GM23338 (cell line): Measurements from ENCODE around the gene KAT2A.

Source experiments
- CREB1 ChIP-seq: fragments of 250-450 bp; sonication (Bioruptor Pico); IDR thresholded peaks from 2 replicates; pipeline ENCODE4 v1.5.0; 2020; ENCODE audit warnings: low read depth, mild to moderate bottlenecking, moderate library complexity
- EZH2 ChIP-seq: fragments of 200-600 bp; sonication (generic); IDR thresholded peaks from one replicate; pipeline ENCODE4 v1.8.0; 2017; ENCODE audit warnings: antibody characterized with exemption, mild to moderate bottlenecking, low read depth; ENCODE audit not compliant: unreplicated experiment
- EZH2phosphoT487 ChIP-seq: fragments of 200-600 bp; sonication (generic); IDR thresholded peaks from one replicate; pipeline ENCODE4 v1.8.1; 2018; ENCODE audit warnings: antibody characterized with exemption; ENCODE audit not compliant: unreplicated experiment
- JUNB ChIP-seq: IDR thresholded peaks from one replicate; pipeline ENCODE4 v1.6.1; 2016; ENCODE audit warnings: antibody characterized with exemption; ENCODE audit not compliant: unreplicated experiment
- NANOG ChIP-seq: IDR thresholded peaks from 2 replicates; pipeline ENCODE4 v1.6.1; 2016; ENCODE audit warnings: antibody characterized with exemption, borderline replicate concordance
- POLR2AphosphoS5 ChIP-seq: IDR thresholded peaks from 2 replicates; pipeline ENCODE4 v1.6.1; 2016; ENCODE audit warnings: antibody characterized with exemption, low read depth
- STAT1 ChIP-seq: IDR thresholded peaks from one replicate; pipeline ENCODE4 v1.6.1; 2016; ENCODE audit warnings: antibody characterized with exemption; ENCODE audit not compliant: unreplicated experiment
- ZNF114 ChIP-seq: fragments of 250-450 bp; sonication (Bioruptor Pico); IDR thresholded peaks from 2 replicates; pipeline ENCODE4 v1.5.0; 2020; ENCODE audit warnings: mild to moderate bottlenecking, moderate library complexity
- TF ChIP-seq, protein P1 (sequence below), 2 experiments: fragments of 200-600 bp in 1 of 2; sonication (generic) in 1 of 2; conservative IDR thresholded peaks; 2 replicates each; pipeline versions ENCODE4 v1.5.1 to v1.6.1; 2016 to 2017; ENCODE audit warnings: antibody characterized with exemption in 2 of 2, low read depth in 2 of 2, mild to moderate bottlenecking in 2 of 2, moderate library complexity in 1 of 2
- TF ChIP-seq, protein P2 (sequence below): IDR thresholded peaks from one replicate; pipeline ENCODE4 v1.6.1; 2018; ENCODE audit warnings: antibody characterized with exemption; ENCODE audit not compliant: unreplicated experiment
- TF ChIP-seq, protein P3 (sequence below): fragments of 250-450 bp; sonication (Bioruptor Pico); IDR thresholded peaks from 2 replicates; pipeline ENCODE4 v1.5.0; 2020; ENCODE audit warnings: mild to moderate bottlenecking, moderate library complexity
- TF ChIP-seq, protein P4 (sequence below): IDR thresholded peaks from 2 replicates; pipeline ENCODE4 v1.6.1; 2016; ENCODE audit warnings: antibody characterized with exemption

DNA sequence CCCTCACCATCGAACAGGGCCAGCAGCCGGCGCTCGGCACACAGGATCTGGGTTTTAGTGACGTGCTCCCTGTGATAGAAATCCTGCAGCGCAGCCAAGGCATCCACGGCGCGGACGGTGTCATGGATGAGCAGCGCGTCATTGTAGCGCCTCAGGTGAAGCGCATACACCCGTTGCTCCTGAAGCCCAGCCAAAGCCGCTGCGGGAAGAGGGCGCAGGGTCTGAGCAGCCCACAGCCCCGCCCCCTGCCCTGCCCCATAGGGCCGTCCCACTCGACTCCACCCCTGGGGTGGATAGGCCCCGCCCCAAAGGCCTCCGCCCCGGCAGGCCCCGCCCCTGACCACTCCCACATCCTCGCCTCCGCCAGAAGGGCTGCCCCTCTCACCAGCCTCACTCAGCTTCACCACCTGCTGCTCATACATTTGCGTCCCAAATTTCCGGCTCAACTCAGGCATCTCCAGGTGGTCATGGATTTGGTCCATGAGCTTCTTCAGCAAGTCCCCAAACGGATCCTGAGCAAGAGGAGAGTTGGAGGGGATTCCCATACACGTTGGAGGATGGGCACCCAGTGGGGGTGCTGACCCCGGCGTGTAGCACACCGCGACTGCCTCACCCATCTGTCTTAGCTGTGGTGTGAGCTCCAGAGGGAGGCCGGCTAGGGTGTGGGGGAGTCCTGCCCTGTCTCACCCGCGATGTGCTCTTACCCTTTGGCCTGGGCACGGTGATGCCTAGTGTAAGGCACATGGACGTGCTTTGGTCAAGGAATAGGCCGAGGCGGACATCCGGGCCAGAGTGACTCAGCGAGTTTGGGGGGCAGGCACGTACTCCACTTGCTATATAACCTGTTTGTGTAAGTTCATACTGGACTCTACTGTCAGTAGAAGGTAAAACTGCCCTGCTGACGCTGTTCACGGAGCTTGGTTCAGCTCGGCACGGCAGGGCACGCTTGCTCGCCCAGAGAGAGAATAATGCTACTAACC, 13.3 kb downstream of the KAT2A start:
- TF ChIP-seq EZH2 (no peak), EZH2phosphoT487 (no peak), JUNB (no peak), POLR2AphosphoS5 (peak; percentile 81), ZNF114 (no peak), CREB1 (CRISPR knock-in tag) (peak; percentile 70), STAT1 (no peak), NANOG (no peak)
- TF ChIP-seq, protein P1, sequence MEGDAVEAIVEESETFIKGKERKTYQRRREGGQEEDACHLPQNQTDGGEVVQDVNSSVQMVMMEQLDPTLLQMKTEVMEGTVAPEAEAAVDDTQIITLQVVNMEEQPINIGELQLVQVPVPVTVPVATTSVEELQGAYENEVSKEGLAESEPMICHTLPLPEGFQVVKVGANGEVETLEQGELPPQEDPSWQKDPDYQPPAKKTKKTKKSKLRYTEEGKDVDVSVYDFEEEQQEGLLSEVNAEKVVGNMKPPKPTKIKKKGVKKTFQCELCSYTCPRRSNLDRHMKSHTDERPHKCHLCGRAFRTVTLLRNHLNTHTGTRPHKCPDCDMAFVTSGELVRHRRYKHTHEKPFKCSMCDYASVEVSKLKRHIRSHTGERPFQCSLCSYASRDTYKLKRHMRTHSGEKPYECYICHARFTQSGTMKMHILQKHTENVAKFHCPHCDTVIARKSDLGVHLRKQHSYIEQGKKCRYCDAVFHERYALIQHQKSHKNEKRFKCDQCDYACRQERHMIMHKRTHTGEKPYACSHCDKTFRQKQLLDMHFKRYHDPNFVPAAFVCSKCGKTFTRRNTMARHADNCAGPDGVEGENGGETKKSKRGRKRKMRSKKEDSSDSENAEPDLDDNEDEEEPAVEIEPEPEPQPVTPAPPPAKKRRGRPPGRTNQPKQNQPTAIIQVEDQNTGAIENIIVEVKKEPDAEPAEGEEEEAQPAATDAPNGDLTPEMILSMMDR (conservative IDR thresholded peaks at IDR 0.05; ENCODE audit: low read depth in 2 of 2) = no peak
- TF ChIP-seq, protein P2, sequence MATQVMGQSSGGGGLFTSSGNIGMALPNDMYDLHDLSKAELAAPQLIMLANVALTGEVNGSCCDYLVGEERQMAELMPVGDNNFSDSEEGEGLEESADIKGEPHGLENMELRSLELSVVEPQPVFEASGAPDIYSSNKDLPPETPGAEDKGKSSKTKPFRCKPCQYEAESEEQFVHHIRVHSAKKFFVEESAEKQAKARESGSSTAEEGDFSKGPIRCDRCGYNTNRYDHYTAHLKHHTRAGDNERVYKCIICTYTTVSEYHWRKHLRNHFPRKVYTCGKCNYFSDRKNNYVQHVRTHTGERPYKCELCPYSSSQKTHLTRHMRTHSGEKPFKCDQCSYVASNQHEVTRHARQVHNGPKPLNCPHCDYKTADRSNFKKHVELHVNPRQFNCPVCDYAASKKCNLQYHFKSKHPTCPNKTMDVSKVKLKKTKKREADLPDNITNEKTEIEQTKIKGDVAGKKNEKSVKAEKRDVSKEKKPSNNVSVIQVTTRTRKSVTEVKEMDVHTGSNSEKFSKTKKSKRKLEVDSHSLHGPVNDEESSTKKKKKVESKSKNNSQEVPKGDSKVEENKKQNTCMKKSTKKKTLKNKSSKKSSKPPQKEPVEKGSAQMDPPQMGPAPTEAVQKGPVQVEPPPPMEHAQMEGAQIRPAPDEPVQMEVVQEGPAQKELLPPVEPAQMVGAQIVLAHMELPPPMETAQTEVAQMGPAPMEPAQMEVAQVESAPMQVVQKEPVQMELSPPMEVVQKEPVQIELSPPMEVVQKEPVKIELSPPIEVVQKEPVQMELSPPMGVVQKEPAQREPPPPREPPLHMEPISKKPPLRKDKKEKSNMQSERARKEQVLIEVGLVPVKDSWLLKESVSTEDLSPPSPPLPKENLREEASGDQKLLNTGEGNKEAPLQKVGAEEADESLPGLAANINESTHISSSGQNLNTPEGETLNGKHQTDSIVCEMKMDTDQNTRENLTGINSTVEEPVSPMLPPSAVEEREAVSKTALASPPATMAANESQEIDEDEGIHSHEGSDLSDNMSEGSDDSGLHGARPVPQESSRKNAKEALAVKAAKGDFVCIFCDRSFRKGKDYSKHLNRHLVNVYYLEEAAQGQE = no peak
- TF ChIP-seq, protein P3, sequence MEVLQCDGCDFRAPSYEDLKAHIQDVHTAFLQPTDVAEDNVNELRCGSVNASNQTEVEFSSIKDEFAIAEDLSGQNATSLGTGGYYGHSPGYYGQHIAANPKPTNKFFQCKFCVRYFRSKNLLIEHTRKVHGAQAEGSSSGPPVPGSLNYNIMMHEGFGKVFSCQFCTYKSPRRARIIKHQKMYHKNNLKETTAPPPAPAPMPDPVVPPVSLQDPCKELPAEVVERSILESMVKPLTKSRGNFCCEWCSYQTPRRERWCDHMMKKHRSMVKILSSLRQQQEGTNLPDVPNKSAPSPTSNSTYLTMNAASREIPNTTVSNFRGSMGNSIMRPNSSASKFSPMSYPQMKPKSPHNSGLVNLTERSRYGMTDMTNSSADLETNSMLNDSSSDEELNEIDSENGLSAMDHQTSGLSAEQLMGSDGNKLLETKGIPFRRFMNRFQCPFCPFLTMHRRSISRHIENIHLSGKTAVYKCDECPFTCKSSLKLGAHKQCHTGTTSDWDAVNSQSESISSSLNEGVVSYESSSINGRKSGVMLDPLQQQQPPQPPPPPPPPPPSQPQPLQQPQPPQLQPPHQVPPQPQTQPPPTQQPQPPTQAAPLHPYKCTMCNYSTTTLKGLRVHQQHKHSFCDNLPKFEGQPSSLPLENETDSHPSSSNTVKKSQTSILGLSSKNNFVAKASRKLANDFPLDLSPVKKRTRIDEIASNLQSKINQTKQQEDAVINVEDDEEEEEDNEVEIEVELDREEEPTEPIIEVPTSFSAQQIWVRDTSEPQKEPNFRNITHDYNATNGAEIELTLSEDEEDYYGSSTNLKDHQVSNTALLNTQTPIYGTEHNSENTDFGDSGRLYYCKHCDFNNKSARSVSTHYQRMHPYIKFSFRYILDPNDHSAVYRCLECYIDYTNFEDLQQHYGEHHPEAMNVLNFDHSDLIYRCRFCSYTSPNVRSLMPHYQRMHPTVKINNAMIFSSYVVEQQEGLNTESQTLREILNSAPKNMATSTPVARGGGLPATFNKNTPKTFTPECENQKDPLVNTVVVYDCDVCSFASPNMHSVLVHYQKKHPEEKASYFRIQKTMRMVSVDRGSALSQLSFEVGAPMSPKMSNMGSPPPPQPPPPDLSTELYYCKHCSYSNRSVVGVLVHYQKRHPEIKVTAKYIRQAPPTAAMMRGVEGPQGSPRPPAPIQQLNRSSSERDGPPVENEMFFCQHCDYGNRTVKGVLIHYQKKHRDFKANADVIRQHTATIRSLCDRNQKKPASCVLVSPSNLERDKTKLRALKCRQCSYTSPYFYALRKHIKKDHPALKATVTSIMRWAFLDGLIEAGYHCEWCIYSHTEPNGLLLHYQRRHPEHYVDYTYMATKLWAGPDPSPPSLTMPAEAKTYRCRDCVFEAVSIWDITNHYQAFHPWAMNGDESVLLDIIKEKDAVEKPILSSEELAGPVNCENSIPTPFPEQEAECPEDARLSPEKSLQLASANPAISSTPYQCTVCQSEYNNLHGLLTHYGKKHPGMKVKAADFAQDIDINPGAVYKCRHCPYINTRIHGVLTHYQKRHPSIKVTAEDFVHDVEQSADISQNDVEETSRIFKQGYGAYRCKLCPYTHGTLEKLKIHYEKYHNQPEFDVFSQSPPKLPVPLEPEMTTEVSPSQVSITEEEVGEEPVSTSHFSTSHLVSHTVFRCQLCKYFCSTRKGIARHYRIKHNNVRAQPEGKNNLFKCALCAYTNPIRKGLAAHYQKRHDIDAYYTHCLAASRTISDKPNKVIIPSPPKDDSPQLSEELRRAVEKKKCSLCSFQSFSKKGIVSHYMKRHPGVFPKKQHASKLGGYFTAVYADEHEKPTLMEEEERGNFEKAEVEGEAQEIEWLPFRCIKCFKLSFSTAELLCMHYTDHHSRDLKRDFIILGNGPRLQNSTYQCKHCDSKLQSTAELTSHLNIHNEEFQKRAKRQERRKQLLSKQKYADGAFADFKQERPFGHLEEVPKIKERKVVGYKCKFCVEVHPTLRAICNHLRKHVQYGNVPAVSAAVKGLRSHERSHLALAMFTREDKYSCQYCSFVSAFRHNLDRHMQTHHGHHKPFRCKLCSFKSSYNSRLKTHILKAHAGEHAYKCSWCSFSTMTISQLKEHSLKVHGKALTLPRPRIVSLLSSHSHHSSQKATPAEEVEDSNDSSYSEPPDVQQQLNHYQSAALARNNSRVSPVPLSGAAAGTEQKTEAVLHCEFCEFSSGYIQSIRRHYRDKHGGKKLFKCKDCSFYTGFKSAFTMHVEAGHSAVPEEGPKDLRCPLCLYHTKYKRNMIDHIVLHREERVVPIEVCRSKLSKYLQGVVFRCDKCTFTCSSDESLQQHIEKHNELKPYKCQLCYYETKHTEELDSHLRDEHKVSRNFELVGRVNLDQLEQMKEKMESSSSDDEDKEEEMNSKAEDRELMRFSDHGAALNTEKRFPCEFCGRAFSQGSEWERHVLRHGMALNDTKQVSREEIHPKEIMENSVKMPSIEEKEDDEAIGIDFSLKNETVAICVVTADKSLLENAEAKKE (CRISPR knock-in tag) = no peak
- TF ChIP-seq, protein P4, sequence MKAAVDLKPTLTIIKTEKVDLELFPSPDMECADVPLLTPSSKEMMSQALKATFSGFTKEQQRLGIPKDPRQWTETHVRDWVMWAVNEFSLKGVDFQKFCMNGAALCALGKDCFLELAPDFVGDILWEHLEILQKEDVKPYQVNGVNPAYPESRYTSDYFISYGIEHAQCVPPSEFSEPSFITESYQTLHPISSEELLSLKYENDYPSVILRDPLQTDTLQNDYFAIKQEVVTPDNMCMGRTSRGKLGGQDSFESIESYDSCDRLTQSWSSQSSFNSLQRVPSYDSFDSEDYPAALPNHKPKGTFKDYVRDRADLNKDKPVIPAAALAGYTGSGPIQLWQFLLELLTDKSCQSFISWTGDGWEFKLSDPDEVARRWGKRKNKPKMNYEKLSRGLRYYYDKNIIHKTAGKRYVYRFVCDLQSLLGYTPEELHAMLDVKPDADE = no peak
